ENCODE results near the gene DNAH6.

DNA sequence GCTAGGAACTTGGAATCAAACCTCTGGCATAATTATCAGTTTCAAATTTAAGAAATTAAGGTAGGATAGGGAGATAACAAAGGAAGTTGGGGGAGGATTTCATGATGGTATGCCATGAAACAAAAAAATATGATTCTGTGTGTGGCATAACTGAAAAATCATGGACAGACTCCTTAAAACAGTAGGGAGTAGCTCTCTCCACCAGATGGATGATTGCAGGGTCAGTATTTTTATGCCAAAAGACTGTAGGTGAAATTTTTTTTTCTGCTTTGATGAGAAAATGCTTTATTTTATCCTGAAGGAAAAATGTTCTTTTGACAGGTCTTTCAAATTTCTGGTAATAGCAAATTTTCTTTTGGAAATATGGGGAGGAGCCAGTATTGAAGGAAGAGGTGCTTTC is 270.3 kb downstream of the DNAH6 start:
- no peak for TF ChIP-seq ELF4 (IDR thresholded peaks at IDR 0.05)
- TF ChIP-seq L3MBTL2 (conservative IDR thresholded peaks at IDR 0.05): no peak
- TF ChIP-seq SP1 (IDR thresholded peaks at IDR 0.05): no peak

Data from HEK293T (cell line).